ENCODE data around the gene EBLN1. TPM values are rescaled to one million over a fixed set of nuclear protein-coding genes. Genes with fewer than 3 reads are reported as not detected.

EBLN1 gene
- total RNA-seq, 6 experiments from 2014 or later: not detected

GRCh38 chr10:22210267-22210666, 7.5 kb downstream of the EBLN1 start:
- DNase-seq (no peak), ATAC-seq (no peak)
- 69% methylated on average over 5 of the region's 5 CpGs for WGBS (ENCODE audit: insufficient coverage, low coverage, low lambda C conversion rate, missing lambda C conversion rate)
- Histone ChIP-seq H3K27ac (no peak overlapping the region), H3K27me3 (no peaks in the 10 kb centered on the region), H3K9me3 (no peaks in the 10 kb centered on the region), H3K4me3 (no peak overlapping the region), H3K4me1 (no peaks in the 10 kb centered on the region), H3K36me3 (no peaks in the 10 kb centered on the region)
- intact Hi-C loops (cut with DNase I): no loop called here
- TF ChIP-seq CTCF (IDR thresholded peaks at IDR 0.05): no peak
- TF ChIP-seq POLR2A (IDR thresholded peaks at IDR 0.05): no peak

DNA sequence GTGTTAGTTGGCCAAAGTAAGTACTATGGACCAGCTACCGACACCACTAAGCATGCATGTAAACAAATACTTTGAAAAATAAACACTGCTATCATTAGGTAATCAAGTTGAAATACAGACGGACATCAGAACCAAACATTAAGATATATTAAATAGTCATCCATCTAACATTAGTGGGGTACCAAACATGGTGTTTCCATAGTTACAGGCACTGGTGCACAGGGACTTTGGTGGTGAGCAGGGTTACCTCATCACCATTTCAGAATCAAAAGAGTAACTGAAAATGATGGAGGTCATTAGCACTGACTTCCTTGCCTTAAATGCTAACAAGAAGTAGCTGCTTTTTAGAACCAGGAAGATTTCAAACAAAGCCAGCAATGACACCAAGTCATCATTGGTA, 23.9 kb downstream of the EBLN1 start:
- Histone ChIP-seq H3K4me3 (no peak overlapping the region), H3K36me3 (no peaks in the 10 kb centered on the region), H3K9me3 (no peaks in the 10 kb centered on the region), H3K4me1 (no peaks in the 10 kb centered on the region), H3K27me3 (no peaks in the 10 kb centered on the region), H3K27ac (no peak overlapping the region)
- ATAC-seq (no peak), DNase-seq (no peak)
- 7% methylated on average over 2 of the region's 2 CpGs for WGBS (ENCODE audit: insufficient coverage, low coverage, low lambda C conversion rate, missing lambda C conversion rate)
- no peak for TF ChIP-seq POLR2A (IDR thresholded peaks at IDR 0.05)
- TF ChIP-seq CTCF (IDR thresholded peaks at IDR 0.05): no peak
- intact Hi-C loops (cut with DNase I): no loop called here

GRCh38 chr10:22185586-22185985, 32.2 kb downstream of the EBLN1 start:
- intact Hi-C loops (cut with DNase I): no loop called here
- TF ChIP-seq CTCF (IDR thresholded peaks at IDR 0.05): no peak
- TF ChIP-seq POLR2A (IDR thresholded peaks at IDR 0.05): no peak
- Histone ChIP-seq H3K27ac (no peak overlapping the region), H3K4me3 (no peak overlapping the region), H3K4me1 (no peaks in the 10 kb centered on the region), H3K36me3 (no peaks in the 10 kb centered on the region), H3K9me3 (no peaks in the 10 kb centered on the region), H3K27me3 (no peaks in the 10 kb centered on the region)
- 48% methylated on average over 4 of the region's 4 CpGs for WGBS (ENCODE audit: insufficient coverage, low coverage, low lambda C conversion rate, missing lambda C conversion rate)
- ATAC-seq (no peak), DNase-seq (no peak)

DNA sequence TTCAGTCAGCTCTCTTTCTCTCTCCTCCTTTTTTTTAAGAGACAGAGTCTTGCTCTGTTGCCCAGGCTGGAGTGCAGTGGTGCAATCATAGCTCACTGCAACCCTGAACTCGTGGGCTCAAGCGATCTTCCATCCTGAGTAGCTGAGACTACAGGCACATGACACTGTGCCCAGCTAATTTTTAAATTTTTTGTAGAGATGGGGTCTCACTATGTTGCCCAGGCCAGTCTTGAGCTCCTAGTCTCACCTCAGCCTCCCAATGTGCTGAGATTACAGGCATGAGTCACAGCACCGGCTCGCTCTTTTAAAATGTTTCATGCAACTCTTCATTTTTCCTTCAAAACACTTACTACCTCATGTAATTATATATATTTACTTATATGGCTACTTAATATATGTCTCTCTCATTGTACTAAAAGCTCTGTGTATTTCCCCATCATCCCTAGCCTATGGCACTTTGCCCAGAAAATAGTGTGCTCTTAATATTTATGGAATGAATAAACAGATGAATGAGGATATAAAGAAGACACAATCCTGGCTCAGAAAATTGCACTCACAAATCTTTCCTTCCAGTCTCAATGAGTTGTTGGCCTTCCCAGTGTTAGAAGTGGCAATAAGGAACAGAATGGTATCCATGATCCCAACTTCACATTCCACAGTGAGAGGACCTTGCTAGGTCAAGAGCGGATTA, 33.9 kb downstream of the EBLN1 start:
- Histone ChIP-seq H3K4me3 (no peak overlapping the region), H3K27me3 (no peaks in the 10 kb centered on the region), H3K4me1 (no peaks in the 10 kb centered on the region), H3K36me3 (no peaks in the 10 kb centered on the region), H3K27ac (no peak overlapping the region), H3K9me3 (no peaks in the 10 kb centered on the region)
- no peak for TF ChIP-seq CTCF (IDR thresholded peaks at IDR 0.05)
- no peak for TF ChIP-seq POLR2A (IDR thresholded peaks at IDR 0.05)
- WGBS (ENCODE audit: insufficient coverage, low coverage, low lambda C conversion rate, missing lambda C conversion rate): 95% methylated on average over 3 of the region's 5 CpGs
- DNase-seq (no peak), ATAC-seq (no peak)
- intact Hi-C loops (cut with DNase I): no loop called here

All from right lobe of liver (tissue), 6 donors.